K562 (cell line): ENCODE measurements around the gene PLXNB3. TPM values are rescaled to one million over a fixed set of nuclear protein-coding genes. Genes with fewer than 3 reads are reported as not detected.

Experiments used
- ARID1B ChIP-seq: fragments of 450-650 bp; IDR thresholded peaks from 2 replicates; pipeline ENCODE4 v1.6.1; 2016; ENCODE audit warnings: antibody characterized with exemption, mild to moderate bottlenecking, inconsistent platforms
- CBFB ChIP-seq: sonication (generic); formaldehyde crosslinking; IDR thresholded peaks from 2 replicates; pipeline ENCODE4 v1.4.0; 2020; ENCODE audit warnings: mild to moderate bottlenecking, missing genetic modification reagents
- CXXC5 ChIP-seq: fragments of 250-450 bp; sonication (Bioruptor Pico); IDR thresholded peaks from 2 replicates; pipeline ENCODE4 v1.8.0; 2022; ENCODE audit warnings: inconsistent platforms, mild to moderate bottlenecking, moderate library complexity
- DPF2 ChIP-seq: fragments of 450-650 bp; IDR thresholded peaks from 2 replicates; pipeline ENCODE4 v1.6.1; 2016
- EP300 ChIP-seq: IDR thresholded peaks from 2 replicates; pipeline ENCODE4 v1.6.1; 2012; ENCODE audit warnings: low read length, improper control_type of control experiment
- KDM5B ChIP-seq: fragments of 200-600 bp; sonication (generic); IDR thresholded peaks from 2 replicates; pipeline ENCODE4 v1.6.1; 2012; ENCODE audit warnings: low read depth, mild to moderate bottlenecking, moderate library complexity, low read length, control low read depth, inconsistent platforms; ENCODE audit not compliant: insufficient replicate concordance
- NR3C1 ChIP-seq: sonication (generic); formaldehyde crosslinking; IDR thresholded peaks from 2 replicates; pipeline ENCODE4 v1.8.1; 2022; ENCODE audit warnings: missing genetic modification reagents
- NRF1 ChIP-seq, 2 experiments: fragments of 450-650 bp; IDR thresholded peaks in 1 of 2; conservative IDR thresholded peaks in 1 of 2; 2 replicates each; pipeline ENCODE4 v1.6.1; 2014; ENCODE audit warnings: mild to moderate bottlenecking in 2 of 2
- RCOR1 ChIP-seq, 2 experiments: IDR thresholded peaks; 2 replicates each; pipeline ENCODE4 v1.6.1; 2012; ENCODE audit warnings: low read depth in 2 of 2, low read length in 2 of 2, borderline replicate concordance in 1 of 2, improper control_type of control experiment in 1 of 2
- TBP ChIP-seq: optimal IDR thresholded peaks from 2 replicates; pipeline ENCODE3; 2011; ENCODE audit warnings: low read depth, low read length, improper control_type of control experiment
- TEAD4 ChIP-seq, 2 experiments: sonication (generic) in 1 of 2; formaldehyde crosslinking in 1 of 2; IDR thresholded peaks; 2 replicates each; pipeline versions ENCODE4 v1.6.1 to v1.8.0; 2012 to 2022; ENCODE audit warnings: borderline replicate concordance in 1 of 2, inconsistent platforms in 1 of 2, low read length in 1 of 2, mild to moderate bottlenecking in 1 of 2, missing genetic modification reagents in 1 of 2
- XRCC3 ChIP-seq: fragments of 450-650 bp; IDR thresholded peaks from 2 replicates; pipeline ENCODE4 v1.6.1; 2017; ENCODE audit warnings: mild to moderate bottlenecking, moderate library complexity
- ZNF551 ChIP-seq: fragments of 250-450 bp; sonication (Bioruptor Pico); IDR thresholded peaks from 2 replicates; pipeline ENCODE4 v1.5.0; 2021; ENCODE audit warnings: mild to moderate bottlenecking, moderate library complexity
- ZNF639 ChIP-seq, 2 experiments: fragments of 200-800 bp in 1 of 2; sonication (Bioruptor generic) in 1 of 2; sonication (generic) in 1 of 2; formaldehyde crosslinking in 1 of 2; IDR thresholded peaks in 1 of 2; conservative IDR thresholded peaks in 1 of 2; 2 replicates each; pipeline versions ENCODE4 v1.5.0 to v1.6.1; 2016 to 2020; ENCODE audit warnings: missing compliant biosample characterization in 1 of 2, missing genetic modification characterization in 1 of 2, missing genetic modification reagents in 1 of 2
- ZNF778 ChIP-seq: fragments of 450-650 bp; formaldehyde crosslinking; IDR thresholded peaks from 2 replicates; pipeline ENCODE4 v1.4.0; 2020; ENCODE audit warnings: mild to moderate bottlenecking, moderate library complexity
- ZNF830 ChIP-seq: fragments of 250-450 bp; sonication (Bioruptor Pico); IDR thresholded peaks from 2 replicates; pipeline ENCODE4 v1.5.0; 2021; ENCODE audit warnings: mild to moderate bottlenecking
- polyA plus RNA-seq, 8 experiments: library from polyadenylated mRNA; depleted of rRNA in 4 of 8; stranded (reverse) in 5 of 8; unstranded in 3 of 8; fragments of >200 nt; fragmentation: Nextera tagmentation in 2 of 8; fragmentation: Illumina TruSeq in 1 of 8; extraction: Ambion mirVana in 2 of 8; extraction: Trizol in 1 of 8; gene quantifications; 2 replicates each; pipeline versions ENCODE4 v1.2.1 to v1.2.3, GENCODE V29; 2011 to 2014; ENCODE audit warnings: inconsistent platforms in 1 of 8, missing spikeins in 1 of 8
- total RNA-seq, 7 experiments: library from RNA; depleted of rRNA in 6 of 7; stranded (reverse); fragments of >200 nt in 6 of 7; fragmentation: Illumina TruSeq in 2 of 7; extraction: Trizol in 2 of 7; gene quantifications; 2 replicates each; pipeline versions ENCODE4 v1.2.1 to v1.2.3, GENCODE V29; 2011 to 2021; ENCODE audit warnings: low replicate concordance in 1 of 7
- TF ChIP-seq, protein P1 (sequence below): fragments of 450-650 bp; IDR thresholded peaks from 2 replicates; pipeline ENCODE4 v1.6.1; 2016; ENCODE audit warnings: mild to moderate bottlenecking
- TF ChIP-seq, protein P2 (sequence below): fragments of 450-650 bp; IDR thresholded peaks from 2 replicates; pipeline ENCODE4 v1.6.1; 2017; ENCODE audit warnings: antibody characterized with exemption
- TF ChIP-seq, protein P3 (sequence below): fragments of 250-450 bp; sonication (Bioruptor Pico); IDR thresholded peaks from 2 replicates; pipeline ENCODE4 v1.8.0; 2022; ENCODE audit warnings: moderate library complexity, mild to moderate bottlenecking, inconsistent platforms

Gene PLXNB3
- total and polyA plus RNA-seq, 9 of the 15 experiments (the other 6 are each of a cell fraction or from before 2014, with no cell fraction given), result 0.22 to 2.0 (median 1.4) TPM; not detected in 2

GRCh38 chrX:153791104-153791852 is 27.2 kb downstream of the PLXNB3 start (continued):
- TF ChIP-seq CBFB (CRISPR knock-in tag), result no peak
- peak; percentile 57; the same call in 1 of the 2 replicates for TF ChIP-seq ARID1B
- TF ChIP-seq KDM5B, result no peak
- TF ChIP-seq ZNF830 (CRISPR knock-in tag), result no peak
- no peak for TF ChIP-seq NRF1 (conservative IDR thresholded peaks at IDR 0.05 in 1 of 2, IDR thresholded peaks at IDR 0.05 in 1 of 2)
- TF ChIP-seq CXXC5 (CRISPR knock-in tag), result no peak
- TF ChIP-seq, protein P1, sequence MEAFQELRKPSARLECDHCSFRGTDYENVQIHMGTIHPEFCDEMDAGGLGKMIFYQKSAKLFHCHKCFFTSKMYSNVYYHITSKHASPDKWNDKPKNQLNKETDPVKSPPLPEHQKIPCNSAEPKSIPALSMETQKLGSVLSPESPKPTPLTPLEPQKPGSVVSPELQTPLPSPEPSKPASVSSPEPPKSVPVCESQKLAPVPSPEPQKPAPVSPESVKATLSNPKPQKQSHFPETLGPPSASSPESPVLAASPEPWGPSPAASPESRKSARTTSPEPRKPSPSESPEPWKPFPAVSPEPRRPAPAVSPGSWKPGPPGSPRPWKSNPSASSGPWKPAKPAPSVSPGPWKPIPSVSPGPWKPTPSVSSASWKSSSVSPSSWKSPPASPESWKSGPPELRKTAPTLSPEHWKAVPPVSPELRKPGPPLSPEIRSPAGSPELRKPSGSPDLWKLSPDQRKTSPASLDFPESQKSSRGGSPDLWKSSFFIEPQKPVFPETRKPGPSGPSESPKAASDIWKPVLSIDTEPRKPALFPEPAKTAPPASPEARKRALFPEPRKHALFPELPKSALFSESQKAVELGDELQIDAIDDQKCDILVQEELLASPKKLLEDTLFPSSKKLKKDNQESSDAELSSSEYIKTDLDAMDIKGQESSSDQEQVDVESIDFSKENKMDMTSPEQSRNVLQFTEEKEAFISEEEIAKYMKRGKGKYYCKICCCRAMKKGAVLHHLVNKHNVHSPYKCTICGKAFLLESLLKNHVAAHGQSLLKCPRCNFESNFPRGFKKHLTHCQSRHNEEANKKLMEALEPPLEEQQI, result no peak
- TF ChIP-seq ZNF639 (CRISPR knock-in tag; conservative IDR thresholded peaks at IDR 0.05 in 1 of 2, IDR thresholded peaks at IDR 0.05 in 1 of 2), result peak in 1 of 2 experiments; percentile 63; a peak in 1 of 4 replicates
- TF ChIP-seq, protein P2, sequence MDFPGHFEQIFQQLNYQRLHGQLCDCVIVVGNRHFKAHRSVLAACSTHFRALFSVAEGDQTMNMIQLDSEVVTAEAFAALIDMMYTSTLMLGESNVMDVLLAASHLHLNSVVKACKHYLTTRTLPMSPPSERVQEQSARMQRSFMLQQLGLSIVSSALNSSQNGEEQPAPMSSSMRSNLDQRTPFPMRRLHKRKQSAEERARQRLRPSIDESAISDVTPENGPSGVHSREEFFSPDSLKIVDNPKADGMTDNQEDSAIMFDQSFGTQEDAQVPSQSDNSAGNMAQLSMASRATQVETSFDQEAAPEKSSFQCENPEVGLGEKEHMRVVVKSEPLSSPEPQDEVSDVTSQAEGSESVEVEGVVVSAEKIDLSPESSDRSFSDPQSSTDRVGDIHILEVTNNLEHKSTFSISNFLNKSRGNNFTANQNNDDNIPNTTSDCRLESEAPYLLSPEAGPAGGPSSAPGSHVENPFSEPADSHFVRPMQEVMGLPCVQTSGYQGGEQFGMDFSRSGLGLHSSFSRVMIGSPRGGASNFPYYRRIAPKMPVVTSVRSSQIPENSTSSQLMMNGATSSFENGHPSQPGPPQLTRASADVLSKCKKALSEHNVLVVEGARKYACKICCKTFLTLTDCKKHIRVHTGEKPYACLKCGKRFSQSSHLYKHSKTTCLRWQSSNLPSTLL, result no peak
- peak; percentile 28; the same call in 1 of the 2 replicates for TF ChIP-seq DPF2
- no peak for TF ChIP-seq ZNF778 (CRISPR knock-in tag)
- TF ChIP-seq NR3C1, result no peak
- TF ChIP-seq, protein P3, sequence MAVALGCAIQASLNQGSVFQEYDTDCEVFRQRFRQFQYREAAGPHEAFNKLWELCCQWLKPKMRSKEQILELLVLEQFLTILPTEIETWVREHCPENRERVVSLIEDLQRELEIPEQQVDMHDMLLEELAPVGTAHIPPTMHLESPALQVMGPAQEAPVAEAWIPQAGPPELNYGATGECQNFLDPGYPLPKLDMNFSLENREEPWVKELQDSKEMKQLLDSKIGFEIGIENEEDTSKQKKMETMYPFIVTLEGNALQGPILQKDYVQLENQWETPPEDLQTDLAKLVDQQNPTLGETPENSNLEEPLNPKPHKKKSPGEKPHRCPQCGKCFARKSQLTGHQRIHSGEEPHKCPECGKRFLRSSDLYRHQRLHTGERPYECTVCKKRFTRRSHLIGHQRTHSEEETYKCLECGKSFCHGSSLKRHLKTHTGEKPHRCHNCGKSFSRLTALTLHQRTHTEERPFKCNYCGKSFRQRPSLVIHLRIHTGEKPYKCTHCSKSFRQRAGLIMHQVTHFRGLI, result no peak
- no peak for TF ChIP-seq XRCC3
- TF ChIP-seq ZNF551, result no peak
- no peak for TF ChIP-seq TBP
- TF ChIP-seq RCOR1 (IDR thresholded peaks at IDR 0.05; ENCODE audit: borderline replicate concordance in 1 of 2, low read depth in 2 of 2, low read length in 2 of 2), result peak in 1 of 2 experiments; percentile 64; a peak in 2 of 4 replicates
- 0 out of 2 replicates have a peak, but pooled peaks have one; percentile 11 for TF ChIP-seq TEAD4 (IDR thresholded peaks at IDR 0.05; ENCODE audit: low read length)
- TF ChIP-seq TEAD4 (CRISPR knock-in tag; IDR thresholded peaks at IDR 0.05; ENCODE audit: borderline replicate concordance), result no peak
- peak; percentile 22; the same call in 1 of the 2 replicates for TF ChIP-seq EP300
